Fibroblast of lung (primary cell): ENCODE measurements around the gene GIMAP8. TPM values are rescaled to one million over a fixed set of nuclear protein-coding genes. Genes with fewer than 3 reads are reported as not detected.

Experiments
- DNase-seq, 2 donors: peaks; one replicate each; pipeline versions ENCODE4 v3.0.0 to v3.0.0-alpha.2; 2010; ENCODE audit warnings: low read depth in 2 of 2
- H2AFZ ChIP-seq: 2 replicates; pipeline ENCODE4 v1.5.1; 2012; ENCODE audit warnings: low read length, control low read depth, inconsistent platforms
- H3K27ac ChIP-seq: 2 replicates; pipeline ENCODE4 v1.5.1; 2011; ENCODE audit warnings: low read length, control low read depth; ENCODE audit not compliant: insufficient read depth
- H3K27me3 ChIP-seq: 2 replicates; pipeline ENCODE4 v1.5.1; 2011; ENCODE audit warnings: mild to moderate bottlenecking, low read length; ENCODE audit not compliant: control insufficient read depth, insufficient read depth
- H3K36me3 ChIP-seq: 2 replicates; pipeline ENCODE4 v1.5.1; 2011; ENCODE audit warnings: low read length; ENCODE audit not compliant: control insufficient read depth, insufficient read depth
- H3K4me1 ChIP-seq: 2 replicates; pipeline ENCODE4 v1.5.1; 2011; ENCODE audit warnings: low read length; ENCODE audit not compliant: control insufficient read depth, insufficient read depth; ENCODE audit errors: extremely low read depth
- H3K4me2 ChIP-seq: 2 replicates; pipeline ENCODE4 v1.5.1; 2011; ENCODE audit warnings: low read length, control low read depth; ENCODE audit not compliant: insufficient read depth; ENCODE audit errors: extremely low read depth
- H3K4me3 ChIP-seq, 4 experiments: fragments of 200-600 bp in 1 of 4; sonication (generic) in 1 of 4; replicated peaks in 1 of 4; 2 replicates each; pipeline ENCODE4 v1.5.1; 2011 to 2016; ENCODE audit warnings: low read length in 4 of 4, low read depth in 3 of 4, mild to moderate bottlenecking in 3 of 4, control low read depth in 2 of 4, inconsistent platforms in 1 of 4, mixed read lengths in 1 of 4; ENCODE audit not compliant: insufficient read depth in 1 of 4; ENCODE audit errors: control extremely low read depth in 1 of 4
- H3K79me2 ChIP-seq: 2 replicates; pipeline ENCODE4 v1.5.1; 2012; ENCODE audit warnings: mild to moderate bottlenecking, low read length, inconsistent platforms; ENCODE audit not compliant: control insufficient read depth, insufficient read depth
- H3K9ac ChIP-seq: 2 replicates; pipeline ENCODE4 v1.5.1; 2011; ENCODE audit warnings: mild to moderate bottlenecking, low read length, control low read depth; ENCODE audit not compliant: insufficient read depth
- H3K9me3 ChIP-seq: 2 replicates; pipeline ENCODE4 v1.5.1; 2012; ENCODE audit warnings: low read depth, low read length; ENCODE audit not compliant: control insufficient read depth, insufficient read depth
- H4K20me1 ChIP-seq: 2 replicates; pipeline ENCODE4 v1.5.1; 2011; ENCODE audit warnings: low read length; ENCODE audit not compliant: control insufficient read depth, insufficient read depth; ENCODE audit errors: extremely low read depth
- EZH2 ChIP-seq: IDR thresholded peaks from 2 replicates; pipeline ENCODE4 v1.5.1; 2012; ENCODE audit warnings: low read length, control low read depth, mild to moderate bottlenecking; ENCODE audit errors: missing control alignments
- polyA plus RNA-seq, 2 donors: library from polyadenylated mRNA; depleted of rRNA in 1 of 2; stranded (reverse) in 1 of 2; unstranded in 1 of 2; fragments of >200 nt; gene quantifications; 2 replicates each; pipeline ENCODE4 v1.2.1, GENCODE V29; 2011 to 2012; ENCODE audit warnings: missing spikeins in 1 of 2
- total RNA-seq: library from RNA; depleted of rRNA; stranded (reverse); fragments of >200 nt; gene quantifications from 2 replicates; pipeline ENCODE4 v1.2.1, GENCODE V29; 2014
- TF ChIP-seq, protein P1 (sequence below), 2 donors: IDR thresholded peaks in 1 of 2; conservative IDR thresholded peaks in 1 of 2; 1 replicate in 1 of 2; 2 replicates in 1 of 2; pipeline ENCODE4 v1.5.1; 2011 to 2012; ENCODE audit warnings: low read length in 2 of 2, control low read depth in 1 of 2, inconsistent platforms in 1 of 2, low read depth in 1 of 2, mild to moderate bottlenecking in 1 of 2

Gene GIMAP8
- total and polyA plus RNA-seq, 2 donors (not counting 1 experiment from before 2014, with no cell fraction given): under 0.01 TPM; not detected in 1

- DNase-seq: no peak
- Histone ChIP-seq H3K9me3 (no peaks in the 10 kb centered on the region), H3K27ac (no peak overlapping the region), H3K79me2 (no peaks in the 10 kb centered on the region), H3K4me2 (no peak overlapping the region), H3K9ac (no peak overlapping the region), H3K27me3 (no peaks in the 10 kb centered on the region), H2AFZ (no peak overlapping the region), H3K4me3 (no peak overlapping the region), H4K20me1 (no peaks in the 10 kb centered on the region), H3K4me1 (no peaks in the 10 kb centered on the region), H3K36me3 (no peaks in the 10 kb centered on the region)
- TF ChIP-seq, protein P1, sequence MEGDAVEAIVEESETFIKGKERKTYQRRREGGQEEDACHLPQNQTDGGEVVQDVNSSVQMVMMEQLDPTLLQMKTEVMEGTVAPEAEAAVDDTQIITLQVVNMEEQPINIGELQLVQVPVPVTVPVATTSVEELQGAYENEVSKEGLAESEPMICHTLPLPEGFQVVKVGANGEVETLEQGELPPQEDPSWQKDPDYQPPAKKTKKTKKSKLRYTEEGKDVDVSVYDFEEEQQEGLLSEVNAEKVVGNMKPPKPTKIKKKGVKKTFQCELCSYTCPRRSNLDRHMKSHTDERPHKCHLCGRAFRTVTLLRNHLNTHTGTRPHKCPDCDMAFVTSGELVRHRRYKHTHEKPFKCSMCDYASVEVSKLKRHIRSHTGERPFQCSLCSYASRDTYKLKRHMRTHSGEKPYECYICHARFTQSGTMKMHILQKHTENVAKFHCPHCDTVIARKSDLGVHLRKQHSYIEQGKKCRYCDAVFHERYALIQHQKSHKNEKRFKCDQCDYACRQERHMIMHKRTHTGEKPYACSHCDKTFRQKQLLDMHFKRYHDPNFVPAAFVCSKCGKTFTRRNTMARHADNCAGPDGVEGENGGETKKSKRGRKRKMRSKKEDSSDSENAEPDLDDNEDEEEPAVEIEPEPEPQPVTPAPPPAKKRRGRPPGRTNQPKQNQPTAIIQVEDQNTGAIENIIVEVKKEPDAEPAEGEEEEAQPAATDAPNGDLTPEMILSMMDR (conservative IDR thresholded peaks at IDR 0.05 in 1 of 2, IDR thresholded peaks at IDR 0.05 in 1 of 2; ENCODE audit: low read depth in 1 of 2, low read length in 2 of 2): no peak
- TF ChIP-seq EZH2: no peak
These were observed 26.6 kb downstream of the GIMAP8 start for GRCh38 chr7:150476819-150477631.

DNA sequence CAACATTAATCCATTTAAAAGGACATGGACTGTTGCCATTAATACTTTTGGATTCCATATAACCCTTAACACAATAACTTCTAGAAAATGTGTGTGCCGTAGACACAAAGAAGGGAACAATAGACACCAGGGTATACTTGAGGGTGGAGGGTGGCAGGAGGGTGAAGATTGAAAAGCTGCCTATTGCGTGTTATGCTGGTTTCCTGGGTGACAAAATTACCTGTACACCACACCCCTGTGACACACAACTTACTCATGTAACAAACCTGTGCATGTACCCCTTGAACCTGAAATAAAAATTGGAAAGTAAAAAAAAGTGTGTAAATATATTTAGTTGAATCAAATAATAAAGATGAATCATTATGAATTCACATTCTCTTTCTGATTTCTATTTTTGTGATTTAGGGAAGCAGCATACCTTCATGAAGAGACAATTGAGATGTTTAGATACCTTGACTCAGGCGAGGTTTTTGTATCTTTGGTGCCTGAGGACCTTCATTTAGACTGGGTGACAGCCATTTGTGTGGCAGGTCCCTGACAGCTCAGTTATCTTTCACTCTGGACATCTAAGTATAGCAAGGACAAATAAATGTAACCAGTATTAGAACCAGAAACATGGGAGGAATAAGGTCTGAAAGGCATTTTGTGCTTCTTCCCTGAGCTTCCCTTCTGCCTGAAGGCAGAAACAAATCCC is 28.7 kb downstream of the GIMAP8 start:
- Histone ChIP-seq H3K27ac (no peak overlapping the region), H3K36me3 (no peaks in the 10 kb centered on the region), H3K9me3 (no peaks in the 10 kb centered on the region), H3K27me3 (no peaks in the 10 kb centered on the region), H4K20me1 (no peaks in the 10 kb centered on the region), H2AFZ (no peak overlapping the region), H3K79me2 (no peaks in the 10 kb centered on the region), H3K4me1 (no peaks in the 10 kb centered on the region), H3K4me3 (no peak overlapping the region), H3K9ac (no peak overlapping the region), H3K4me2 (no peak overlapping the region)
- DNase-seq: no peak
- no peak for TF ChIP-seq EZH2
- TF ChIP-seq, protein P1 (conservative IDR thresholded peaks at IDR 0.05 in 1 of 2, IDR thresholded peaks at IDR 0.05 in 1 of 2; ENCODE audit: low read depth in 1 of 2, low read length in 2 of 2): no peak

DNA sequence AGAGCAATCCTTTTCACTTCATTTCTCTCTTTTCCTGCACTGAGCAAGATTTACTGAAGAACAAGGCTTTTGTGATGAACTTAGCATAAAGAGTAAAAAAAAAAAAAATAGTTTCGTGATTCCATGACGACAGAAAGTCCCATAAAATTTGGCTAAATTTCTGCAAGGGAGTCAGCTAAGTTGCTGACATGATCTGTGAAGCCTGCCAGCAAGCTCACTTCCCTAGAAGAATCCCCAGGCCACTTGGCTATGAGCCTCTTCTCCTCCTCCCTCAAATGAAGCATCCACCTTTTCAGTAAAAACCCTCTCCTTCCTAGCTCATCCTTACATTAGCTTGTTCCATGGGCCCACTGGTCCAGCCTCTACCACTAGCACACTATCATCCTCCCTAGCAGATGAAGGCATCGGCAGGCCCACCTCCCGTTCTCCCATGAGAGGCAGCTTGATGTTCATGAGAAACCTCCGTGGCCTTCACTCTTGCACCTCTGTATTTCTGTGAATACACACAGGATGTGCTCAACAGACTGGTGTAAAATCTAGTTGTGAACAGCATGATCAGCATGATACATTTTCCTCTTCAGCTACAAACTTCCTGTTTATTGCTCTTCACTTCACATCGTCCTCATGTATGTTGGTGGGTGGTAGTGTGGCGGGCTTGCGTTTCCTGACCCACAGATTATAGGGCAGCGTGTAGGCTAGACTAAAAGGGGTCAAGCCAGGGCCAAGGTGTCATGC is 30.9 kb downstream of the GIMAP8 start:
- no peak overlapping the region for H3K4me3 ChIP-seq
- no peaks in the 10 kb centered on the region for H4K20me1 ChIP-seq
- no peaks in the 10 kb centered on the region for H3K36me3 ChIP-seq
- no peak overlapping the region for H2AFZ ChIP-seq
- H3K27me3 ChIP-seq: no peaks in the 10 kb centered on the region
- TF ChIP-seq EZH2: no peak
- TF ChIP-seq, protein P1 (conservative IDR thresholded peaks at IDR 0.05 in 1 of 2, IDR thresholded peaks at IDR 0.05 in 1 of 2; ENCODE audit: low read depth in 1 of 2, low read length in 2 of 2): no peak
- H3K9ac ChIP-seq: no peak overlapping the region
- H3K79me2 ChIP-seq: no peaks in the 10 kb centered on the region
- H3K9me3 ChIP-seq: no peaks in the 10 kb centered on the region
- H3K4me2 ChIP-seq: no peak overlapping the region
- no peak for DNase-seq
- H3K27ac ChIP-seq: no peak overlapping the region
- no peaks in the 10 kb centered on the region for H3K4me1 ChIP-seq
